ENCODE measurements around the gene TRPC4.

TRPC4 gene

GRCh38 chr13:37755349-37755748, 114.2 kb downstream of the TRPC4 start:
- no peak for TF ChIP-seq ZBTB7A (IDR thresholded peaks at IDR 0.05; ENCODE audit: low read depth)
- no peak for TF ChIP-seq TCF12 (IDR thresholded peaks at IDR 0.05; ENCODE audit: low read depth)
- no peak for TF ChIP-seq EGR1 (IDR thresholded peaks at IDR 0.05)
- no peak for TF ChIP-seq YY1 (IDR thresholded peaks at IDR 0.05; ENCODE audit: low read depth)
- no peak for TF ChIP-seq FOXM1 (IDR thresholded peaks at IDR 0.05; ENCODE audit: borderline replicate concordance, low read depth)
- no peak for TF ChIP-seq CEBPB (IDR thresholded peaks at IDR 0.05)
- TF ChIP-seq EP300 (IDR thresholded peaks at IDR 0.05; ENCODE audit: borderline replicate concordance), result no peak
- TF ChIP-seq NFIC (IDR thresholded peaks at IDR 0.05), result no peak
- TF ChIP-seq USF1 (IDR thresholded peaks at IDR 0.05), result no peak

- TF ChIP-seq YY1 (IDR thresholded peaks at IDR 0.05; ENCODE audit: low read depth) (no peak), RAD21 (IDR thresholded peaks at IDR 0.05; ENCODE audit: low read depth) (no peak), ZBTB7A (IDR thresholded peaks at IDR 0.05; ENCODE audit: low read depth) (no peak), FOXM1 (IDR thresholded peaks at IDR 0.05; ENCODE audit: borderline replicate concordance, low read depth) (no peak), TEAD4 (IDR thresholded peaks at IDR 0.05) (no peak), EGR1 (IDR thresholded peaks at IDR 0.05) (no peak), CREB1 (IDR thresholded peaks at IDR 0.05; ENCODE audit: low read depth) (no peak), NFIC (IDR thresholded peaks at IDR 0.05) (no peak), TCF12 (IDR thresholded peaks at IDR 0.05; ENCODE audit: low read depth) (no peak)
Observed at GRCh38 chr13:37753776-37754175, 115.8 kb downstream of the TRPC4 start.

GRCh38 chr13:37752146-37752545, 117.4 kb downstream of the TRPC4 start:
- TF ChIP-seq EGR1 (IDR thresholded peaks at IDR 0.05) (no peak), TAF1 (IDR thresholded peaks at IDR 0.05; ENCODE audit: low read depth) (no peak), CEBPB (IDR thresholded peaks at IDR 0.05) (no peak), ZBTB7A (IDR thresholded peaks at IDR 0.05; ENCODE audit: low read depth) (no peak), RAD21 (IDR thresholded peaks at IDR 0.05; ENCODE audit: low read depth) (no peak), FOXM1 (IDR thresholded peaks at IDR 0.05; ENCODE audit: borderline replicate concordance, low read depth) (no peak), TCF12 (IDR thresholded peaks at IDR 0.05; ENCODE audit: low read depth) (no peak), YY1 (IDR thresholded peaks at IDR 0.05; ENCODE audit: low read depth) (no peak), EP300 (IDR thresholded peaks at IDR 0.05; ENCODE audit: borderline replicate concordance) (no peak), USF1 (IDR thresholded peaks at IDR 0.05) (no peak), REST (IDR thresholded peaks at IDR 0.05; ENCODE audit: low read depth) (no peak), NFIC (IDR thresholded peaks at IDR 0.05) (no peak), MAX (IDR thresholded peaks at IDR 0.05) (no peak), CREB1 (IDR thresholded peaks at IDR 0.05; ENCODE audit: low read depth) (no peak), TEAD4 (IDR thresholded peaks at IDR 0.05) (no peak)

- TF ChIP-seq FOXM1 (IDR thresholded peaks at IDR 0.05; ENCODE audit: borderline replicate concordance, low read depth), result no peak
- no peak for TF ChIP-seq YY1 (IDR thresholded peaks at IDR 0.05; ENCODE audit: low read depth)
- TF ChIP-seq RAD21 (IDR thresholded peaks at IDR 0.05; ENCODE audit: low read depth), result no peak
- no peak for TF ChIP-seq CREB1 (IDR thresholded peaks at IDR 0.05; ENCODE audit: low read depth)
- TF ChIP-seq TEAD4 (IDR thresholded peaks at IDR 0.05), result no peak
- no peak for TF ChIP-seq USF1 (IDR thresholded peaks at IDR 0.05)
- no peak for TF ChIP-seq MAX (IDR thresholded peaks at IDR 0.05)
- no peak for TF ChIP-seq NFIC (IDR thresholded peaks at IDR 0.05)
- no peak for TF ChIP-seq CEBPB (IDR thresholded peaks at IDR 0.05)
- no peak for TF ChIP-seq TAF1 (IDR thresholded peaks at IDR 0.05; ENCODE audit: low read depth)
- TF ChIP-seq TCF12 (IDR thresholded peaks at IDR 0.05; ENCODE audit: low read depth), result no peak
- TF ChIP-seq REST (IDR thresholded peaks at IDR 0.05; ENCODE audit: low read depth), result no peak
- TF ChIP-seq EGR1 (IDR thresholded peaks at IDR 0.05), result no peak
- TF ChIP-seq EP300 (IDR thresholded peaks at IDR 0.05; ENCODE audit: borderline replicate concordance), result no peak
- no peak for TF ChIP-seq ZBTB7A (IDR thresholded peaks at IDR 0.05; ENCODE audit: low read depth)
Observed at GRCh38 chr13:37751025-37751424, 118.5 kb downstream of the TRPC4 start.

- no peak for TF ChIP-seq CREB1 (IDR thresholded peaks at IDR 0.05; ENCODE audit: low read depth)
Observed at GRCh38 chr13:37748913-37749312, 120.7 kb downstream of the TRPC4 start.
